ENCODE data around the gene C6. TPM values are rescaled to one million over a fixed set of nuclear protein-coding genes. Genes with fewer than 3 reads are reported as not detected.
A peak's percentile ranks its signal among the peaks of the same experiment; 100 is the strongest.

The C6 gene
- total and polyA plus RNA-seq, 2 donors (not counting 1 experiment from before 2014, with no cell fraction given), result not detected

DNA sequence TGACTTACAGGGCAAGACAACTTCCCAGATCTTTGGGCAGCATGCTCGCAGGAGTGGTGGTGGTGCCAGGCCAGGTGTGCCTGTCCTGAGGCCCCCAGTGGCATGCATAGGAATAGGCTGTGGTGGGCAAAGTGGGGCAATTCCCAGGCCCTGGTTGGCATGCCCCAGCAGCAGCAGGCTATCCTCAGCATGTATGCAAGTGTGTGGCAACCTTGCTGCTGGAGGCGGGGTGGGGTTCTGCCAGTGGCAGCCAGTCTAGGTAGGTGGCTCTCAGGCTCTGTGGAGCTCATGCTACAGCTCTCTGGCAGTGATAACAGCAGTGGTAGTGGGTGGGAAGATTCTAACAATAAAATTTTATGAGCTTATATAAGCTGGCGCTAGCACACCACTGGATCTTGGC lies 27.7 kb upstream of the C6 start:
- WGBS (ENCODE audit: insufficient coverage), result 77% methylated on average over 2 of the region's 3 CpGs
- H3K4me3 Mint-ChIP-seq, result no peak overlapping the region
- no peak overlapping the region for H3K27ac Mint-ChIP-seq
- H3K36me3 ChIP-seq (replicated peaks in 1 of 2; ENCODE audit: control extremely low read depth in 1 of 2, control insufficient read depth in 1 of 2, extremely low read depth in 1 of 2, insufficient read depth in 2 of 2, low read length in 1 of 2), result no peaks in the 10 kb centered on the region
- intact Hi-C loops (cut with micrococcal nuclease), result no loop called here
- H3K4me1 Mint-ChIP-seq, result no peaks in the 10 kb centered on the region
- H3K27me3 ChIP-seq (replicated peaks in 1 of 4; ENCODE audit: control extremely low read depth in 1 of 4, control insufficient read depth in 3 of 4, insufficient read depth in 4 of 4, low read length in 3 of 4), result no peaks in the 10 kb centered on the region
- peaks cover 3% of the 10 kb centered on the region for H3K9me3 Mint-ChIP-seq (ENCODE audit: insufficient read depth)
- H4K20me1 ChIP-seq (ENCODE audit: control insufficient read depth, insufficient read depth, low read length, poor library complexity, severe bottlenecking), result no peaks in the 10 kb centered on the region
- POLR2A ChIA-PET, result no interaction called here
- CTCF ChIA-PET, result no interaction called here
- H3K27me3 Mint-ChIP-seq, result no peaks in the 10 kb centered on the region
- no peak overlapping the region for H3K27ac ChIP-seq (ENCODE audit: low read length in 2 of 2)
- H3K79me2 ChIP-seq (ENCODE audit: control insufficient read depth, insufficient read depth, low read length), result no peaks in the 10 kb centered on the region
- no peak overlapping the region for H2AFZ ChIP-seq (ENCODE audit: insufficient read depth, low read depth, low read length, poor library complexity, severe bottlenecking)
- no peak for ATAC-seq (ENCODE audit: low read depth)
- no peak overlapping the region for H3K9ac ChIP-seq (ENCODE audit: low read length)
- no peak overlapping the region for H3K4me2 ChIP-seq (replicated peaks; ENCODE audit: low read depth, low read length, poor library complexity, severe bottlenecking)
- TF ChIP-seq, protein P1, sequence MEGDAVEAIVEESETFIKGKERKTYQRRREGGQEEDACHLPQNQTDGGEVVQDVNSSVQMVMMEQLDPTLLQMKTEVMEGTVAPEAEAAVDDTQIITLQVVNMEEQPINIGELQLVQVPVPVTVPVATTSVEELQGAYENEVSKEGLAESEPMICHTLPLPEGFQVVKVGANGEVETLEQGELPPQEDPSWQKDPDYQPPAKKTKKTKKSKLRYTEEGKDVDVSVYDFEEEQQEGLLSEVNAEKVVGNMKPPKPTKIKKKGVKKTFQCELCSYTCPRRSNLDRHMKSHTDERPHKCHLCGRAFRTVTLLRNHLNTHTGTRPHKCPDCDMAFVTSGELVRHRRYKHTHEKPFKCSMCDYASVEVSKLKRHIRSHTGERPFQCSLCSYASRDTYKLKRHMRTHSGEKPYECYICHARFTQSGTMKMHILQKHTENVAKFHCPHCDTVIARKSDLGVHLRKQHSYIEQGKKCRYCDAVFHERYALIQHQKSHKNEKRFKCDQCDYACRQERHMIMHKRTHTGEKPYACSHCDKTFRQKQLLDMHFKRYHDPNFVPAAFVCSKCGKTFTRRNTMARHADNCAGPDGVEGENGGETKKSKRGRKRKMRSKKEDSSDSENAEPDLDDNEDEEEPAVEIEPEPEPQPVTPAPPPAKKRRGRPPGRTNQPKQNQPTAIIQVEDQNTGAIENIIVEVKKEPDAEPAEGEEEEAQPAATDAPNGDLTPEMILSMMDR (IDR thresholded peaks at IDR 0.05), result no peak
- no peak for TF ChIP-seq EZH2 (IDR thresholded peaks at IDR 0.05; ENCODE audit: borderline replicate concordance, insufficient read depth, low read depth, low read length, poor library complexity, severe bottlenecking)
- H3K9me3 ChIP-seq (ENCODE audit: control extremely low read depth in 1 of 3, control insufficient read depth in 2 of 3, insufficient read depth in 1 of 3, low read length in 2 of 3), result peaks cover 0 to 12% (median 3%) of the 10 kb centered on the region in 3 donors
- no peak for DNase-seq
- no peak overlapping the region for H3K4me3 ChIP-seq (ENCODE audit: control extremely low read depth in 1 of 5, extremely low read depth in 1 of 5, insufficient read depth in 1 of 5, low read depth in 2 of 5, low read length in 4 of 5)
- H3K4me1 ChIP-seq (ENCODE audit: control insufficient read depth in 2 of 2, insufficient read depth in 2 of 2, low read length in 2 of 2), result no peaks in the 10 kb centered on the region

DNA sequence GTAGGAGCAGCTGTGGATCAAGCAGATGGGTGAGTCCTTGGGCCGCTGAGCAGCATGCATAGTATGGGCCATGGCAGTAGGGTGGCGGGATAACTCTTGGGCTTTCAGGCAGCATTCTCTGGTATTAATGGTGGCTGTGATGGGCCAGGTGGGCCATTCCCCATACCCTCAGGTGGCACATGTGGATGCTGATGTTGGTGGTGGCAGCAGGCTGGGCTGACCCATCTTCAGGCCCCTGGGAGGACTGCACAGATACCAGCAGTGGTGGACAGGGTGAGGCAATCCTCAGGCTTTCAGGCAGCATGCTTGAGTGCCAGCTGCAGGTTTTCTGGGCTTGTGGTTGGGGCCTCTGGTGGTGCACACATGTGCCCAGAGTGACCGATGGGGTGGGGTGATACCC lies 27.1 kb upstream of the C6 start:
- ChIA-PET CTCF (no interaction called here), POLR2A (no interaction called here)
- 91% methylated on average over 3 of the region's 3 CpGs for WGBS (ENCODE audit: insufficient coverage)
- H3K9me3 Mint-ChIP-seq (ENCODE audit: insufficient read depth), result peaks cover 3% of the 10 kb centered on the region
- Histone ChIP-seq H3K4me1 (ENCODE audit: control insufficient read depth in 2 of 2, insufficient read depth in 2 of 2, low read length in 2 of 2) (no peaks in the 10 kb centered on the region), H3K9ac (ENCODE audit: low read length) (no peak overlapping the region), H3K27ac (ENCODE audit: low read length in 2 of 2) (no peak overlapping the region), H2AFZ (ENCODE audit: insufficient read depth, low read depth, low read length, poor library complexity, severe bottlenecking) (no peak overlapping the region), H3K4me2 (replicated peaks; ENCODE audit: low read depth, low read length, poor library complexity, severe bottlenecking) (no peak overlapping the region), H3K79me2 (ENCODE audit: control insufficient read depth, insufficient read depth, low read length) (no peaks in the 10 kb centered on the region), H3K9me3 (ENCODE audit: control extremely low read depth in 1 of 3, control insufficient read depth in 2 of 3, insufficient read depth in 1 of 3, low read length in 2 of 3) (peaks cover 0 to 12% (median 3%) of the 10 kb centered on the region in 3 donors), H3K36me3 (replicated peaks in 1 of 2; ENCODE audit: control extremely low read depth in 1 of 2, control insufficient read depth in 1 of 2, extremely low read depth in 1 of 2, insufficient read depth in 2 of 2, low read length in 1 of 2) (no peaks in the 10 kb centered on the region), H3K4me3 (ENCODE audit: control extremely low read depth in 1 of 5, extremely low read depth in 1 of 5, insufficient read depth in 1 of 5, low read depth in 2 of 5, low read length in 4 of 5) (no peak overlapping the region), H4K20me1 (ENCODE audit: control insufficient read depth, insufficient read depth, low read length, poor library complexity, severe bottlenecking) (no peaks in the 10 kb centered on the region), H3K27me3 (replicated peaks in 1 of 4; ENCODE audit: control extremely low read depth in 1 of 4, control insufficient read depth in 3 of 4, insufficient read depth in 4 of 4, low read length in 3 of 4) (no peaks in the 10 kb centered on the region)
- no peak overlapping the region for H3K27ac Mint-ChIP-seq
- no peak for ATAC-seq (ENCODE audit: low read depth)
- no peaks in the 10 kb centered on the region for H3K27me3 Mint-ChIP-seq
- H3K4me3 Mint-ChIP-seq, result no peak overlapping the region
- intact Hi-C loops (cut with micrococcal nuclease), result no loop called here
- no peaks in the 10 kb centered on the region for H3K4me1 Mint-ChIP-seq
- no peak for TF ChIP-seq EZH2 (IDR thresholded peaks at IDR 0.05; ENCODE audit: borderline replicate concordance, insufficient read depth, low read depth, low read length, poor library complexity, severe bottlenecking)
- TF ChIP-seq, protein P1 (IDR thresholded peaks at IDR 0.05), result no peak
- peak; percentile 1 for DNase-seq
